Right atrium auricular region (tissue), 2 donors: ENCODE measurements around the gene CD53. TPM values are rescaled to one million over a fixed set of nuclear protein-coding genes. Genes with fewer than 3 reads are reported as not detected.

ENCODE experiments used
- DNase-seq: peaks from one replicate; pipeline ENCODE4 v3.0.0-alpha.2; 2019; ENCODE audit warnings: low spot score
- H3K27ac ChIP-seq, 2 donors: fragments of 200-600 bp; sonication (generic); 1 replicate in 1 of 2; 2 replicates in 1 of 2; pipeline ENCODE4 v1.5.1; 2016 to 2019
- H3K27me3 ChIP-seq, 2 donors: fragments of 200-600 bp; sonication (generic); one replicate each; pipeline versions ENCODE4 v1.5.1 to v1.6.0; 2017 to 2019
- H3K36me3 ChIP-seq: fragments of 200-600 bp; sonication (generic); one replicate; pipeline ENCODE4 v1.5.1; 2016
- H3K4me1 ChIP-seq, 2 donors: fragments of 200-600 bp; sonication (generic); one replicate each; pipeline versions ENCODE4 v1.5.1 to v1.6.0; 2017 to 2019
- H3K4me3 ChIP-seq, 2 donors: fragments of 200-600 bp; sonication (generic); 1 replicate in 1 of 2; 2 replicates in 1 of 2; pipeline ENCODE4 v1.5.1; 2017 to 2019; ENCODE audit warnings: mild to moderate bottlenecking in 1 of 2, moderate library complexity in 1 of 2
- H3K9me3 ChIP-seq, 2 donors: fragments of 200-600 bp; sonication (generic); one replicate each; pipeline ENCODE4 v1.5.1; 2019
- CTCF ChIP-seq, 2 donors: fragments of 200-600 bp; sonication (generic); IDR thresholded peaks; one replicate each; pipeline ENCODE4 v1.5.1; 2019; ENCODE audit warnings: antibody characterized with exemption in 2 of 2
- total RNA-seq, 2 donors: library from RNA; depleted of rRNA; stranded (reverse); fragments of >200 nt; gene quantifications; one replicate each; pipeline ENCODE4 v1.1.0, GENCODE V29; 2016

CD53 gene
- total RNA-seq, 2 donors from 2014 or later, result 7.0 to 29.4 TPM

GRCh38 chr1:110914676-110915075 is 41.7 kb downstream of the CD53 start:
- H3K4me1 ChIP-seq, result no peaks in the 10 kb centered on the region

GRCh38 chr1:110915804-110916203 is 42.9 kb downstream of the CD53 start:
- TF ChIP-seq CTCF (IDR thresholded peaks at IDR 0.05), result no peak
- H3K9me3 ChIP-seq, result peaks cover 0 to 19% of the 10 kb centered on the region in 2 donors
- no peak overlapping the region for H3K4me3 ChIP-seq

More at GRCh38 chr1:110914676-110915075, 41.7 kb downstream of the CD53 start:
- Histone ChIP-seq H3K27ac (no peak overlapping the region), H3K9me3 (peaks cover 0 to 19% of the 10 kb centered on the region in 2 donors), H3K36me3 (no peaks in the 10 kb centered on the region), H3K27me3 (no peaks in the 10 kb centered on the region), H3K4me3 (no peak overlapping the region)
- no peak for TF ChIP-seq CTCF (IDR thresholded peaks at IDR 0.05)
- no peak for DNase-seq

GRCh38 chr1:110916274-110916668 is 43.3 kb downstream of the CD53 start:
- H3K4me3 ChIP-seq, result no peak overlapping the region
- no peak overlapping the region for H3K27ac ChIP-seq
- DNase-seq, result no peak
- no peaks in the 10 kb centered on the region for H3K36me3 ChIP-seq
- peaks cover 0 to 17% of the 10 kb centered on the region in 2 donors for H3K9me3 ChIP-seq
- H3K4me1 ChIP-seq, result no peaks in the 10 kb centered on the region
- H3K27me3 ChIP-seq, result no peaks in the 10 kb centered on the region
- TF ChIP-seq CTCF (IDR thresholded peaks at IDR 0.05), result no peak

More at GRCh38 chr1:110915804-110916203, 42.9 kb downstream of the CD53 start:
- DNase-seq, result no peak
- Histone ChIP-seq H3K27me3 (no peaks in the 10 kb centered on the region), H3K4me1 (no peaks in the 10 kb centered on the region), H3K36me3 (no peaks in the 10 kb centered on the region), H3K27ac (no peak overlapping the region)

GRCh38 chr1:110916669-110917306 is 43.8 kb downstream of the CD53 start:
- TF ChIP-seq CTCF (IDR thresholded peaks at IDR 0.05), result no peak
- no peaks in the 10 kb centered on the region for H3K4me1 ChIP-seq
- DNase-seq, result no peak
- no peaks in the 10 kb centered on the region for H3K36me3 ChIP-seq
- no peak overlapping the region for H3K4me3 ChIP-seq
- no peaks in the 10 kb centered on the region for H3K27me3 ChIP-seq
- no peak overlapping the region for H3K27ac ChIP-seq
- H3K9me3 ChIP-seq, result peaks cover 0 to 12% of the 10 kb centered on the region in 2 donors

GRCh38 chr1:110918016-110918415 is 45.1 kb downstream of the CD53 start:
- Histone ChIP-seq H3K27me3 (no peaks in the 10 kb centered on the region), H3K36me3 (no peaks in the 10 kb centered on the region), H3K9me3 (peaks cover 0 to 3% of the 10 kb centered on the region in 2 donors), H3K4me1 (no peaks in the 10 kb centered on the region), H3K4me3 (no peak overlapping the region), H3K27ac (no peak overlapping the region)
- no peak for DNase-seq
- TF ChIP-seq CTCF (IDR thresholded peaks at IDR 0.05), result no peak

- no peak overlapping the region for H3K27ac ChIP-seq
- H3K27me3 ChIP-seq, result no peaks in the 10 kb centered on the region
- H3K4me1 ChIP-seq, result no peaks in the 10 kb centered on the region
- no peaks in the 10 kb centered on the region for H3K9me3 ChIP-seq
- no peak for TF ChIP-seq CTCF (IDR thresholded peaks at IDR 0.05)
- H3K4me3 ChIP-seq, result no peak overlapping the region
- H3K36me3 ChIP-seq, result no peaks in the 10 kb centered on the region
- DNase-seq, result no peak
Measured at GRCh38 chr1:110921953-110922352, 49.0 kb downstream of the CD53 start.
